ENCODE results near the gene MAPK8.

GRCh38 chr10:48410503-48410902 is 104.0 kb downstream of the MAPK8 start:
- no peak for TF ChIP-seq CTCF (IDR thresholded peaks at IDR 0.05)
- no peak for TF ChIP-seq EP300 (IDR thresholded peaks at IDR 0.05; ENCODE audit: low read depth)
- no peak for TF ChIP-seq POLR2AphosphoS5 (IDR thresholded peaks at IDR 0.05)
- TF ChIP-seq POLR2A (IDR thresholded peaks at IDR 0.05), result no peak

Data from transverse colon (tissue), 4 donors.